ENCODE results near the gene NOTUM.
"Not testable (repeated sequence)": the region's sequence is repeated elsewhere in the genome, so short reads cannot be mapped to it uniquely, and the experiment has no call there.

NOTUM gene

GRCh38 chr17:81996232-81996756 is 35.3 kb upstream of the NOTUM start:
- no peak for DNase-seq

DNA sequence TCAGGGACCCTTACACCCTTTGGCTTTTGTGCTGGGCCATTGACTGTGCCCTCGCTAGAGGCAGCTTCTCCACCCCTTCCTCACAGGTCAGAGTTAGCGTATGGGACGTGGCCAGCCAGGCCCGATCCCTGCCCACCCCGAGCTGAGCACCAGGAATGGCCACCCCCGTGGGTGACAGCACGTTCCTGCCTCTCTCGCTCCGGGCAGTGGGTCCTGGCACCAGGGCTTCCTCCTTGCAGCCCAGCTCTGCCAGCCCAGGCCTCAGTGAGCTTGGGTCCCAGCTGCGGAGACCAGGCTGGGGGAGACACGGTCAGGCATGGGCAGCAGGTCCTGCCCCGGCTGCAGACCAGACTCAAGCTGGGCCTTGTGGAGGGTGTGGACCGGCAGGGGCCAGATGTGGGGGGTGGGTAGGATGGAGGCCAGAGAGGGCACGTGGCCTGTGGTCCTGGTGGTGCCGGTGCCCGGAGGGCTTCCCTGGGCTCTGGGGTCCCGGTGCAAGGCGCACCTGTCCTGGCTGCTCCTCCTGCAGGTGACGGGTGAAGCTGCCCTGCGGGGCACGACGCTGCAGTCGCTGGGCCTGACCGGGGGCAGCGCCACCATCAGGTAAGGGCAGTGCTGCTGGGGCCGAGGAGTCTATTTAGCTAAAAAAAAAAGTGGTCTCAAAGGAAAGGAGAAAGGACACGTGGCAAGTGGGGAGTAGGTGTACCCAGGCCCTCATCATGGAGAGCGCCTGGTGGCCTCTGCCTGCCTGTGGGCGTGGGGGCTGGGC is 34.7 kb upstream of the NOTUM start:
- no peak for DNase-seq

DNA sequence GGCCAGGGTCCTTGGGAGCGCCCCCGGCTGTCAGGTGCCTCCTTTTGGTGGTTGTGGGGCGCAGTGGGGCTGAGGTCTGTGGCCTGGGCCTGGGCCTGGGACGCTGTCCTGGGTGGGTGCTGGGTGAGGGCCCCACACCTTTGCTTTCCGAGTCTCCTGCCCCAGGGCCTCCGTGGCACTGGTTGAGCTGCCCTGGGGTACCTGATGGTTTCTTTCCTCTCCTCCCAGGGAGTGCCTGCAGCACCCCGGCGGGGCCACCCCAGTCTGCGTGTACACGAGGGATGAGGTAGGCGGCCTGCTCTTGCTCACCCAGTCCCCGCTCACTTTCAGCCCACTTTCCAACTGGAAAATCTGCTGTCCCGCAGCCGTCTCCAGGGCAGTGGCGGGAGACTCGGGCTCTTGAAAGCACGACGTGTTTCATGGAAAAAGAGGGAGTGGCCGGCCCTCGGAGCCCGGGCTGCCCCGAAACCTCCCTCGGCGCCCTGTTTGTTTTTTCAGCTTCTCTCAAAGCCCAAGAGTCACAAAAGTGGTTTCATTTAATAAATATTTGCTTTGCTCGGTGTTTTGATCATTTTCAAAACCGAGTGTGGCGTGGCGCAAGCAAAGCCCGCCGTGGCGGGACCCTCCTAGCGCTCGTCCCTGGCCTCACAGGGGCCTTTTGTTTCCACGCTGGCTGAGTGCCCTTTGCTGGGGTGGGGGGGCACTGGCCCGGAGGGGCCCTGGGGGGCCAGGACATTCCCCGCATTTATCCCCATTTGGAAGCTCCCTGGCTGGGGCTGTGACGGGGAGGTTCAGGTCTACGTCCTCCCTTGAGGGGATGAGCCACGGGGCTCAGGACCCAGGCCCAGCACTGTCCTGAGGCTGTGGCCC is 33.8 kb upstream of the NOTUM start:
- DNase-seq, result no peak

DNA sequence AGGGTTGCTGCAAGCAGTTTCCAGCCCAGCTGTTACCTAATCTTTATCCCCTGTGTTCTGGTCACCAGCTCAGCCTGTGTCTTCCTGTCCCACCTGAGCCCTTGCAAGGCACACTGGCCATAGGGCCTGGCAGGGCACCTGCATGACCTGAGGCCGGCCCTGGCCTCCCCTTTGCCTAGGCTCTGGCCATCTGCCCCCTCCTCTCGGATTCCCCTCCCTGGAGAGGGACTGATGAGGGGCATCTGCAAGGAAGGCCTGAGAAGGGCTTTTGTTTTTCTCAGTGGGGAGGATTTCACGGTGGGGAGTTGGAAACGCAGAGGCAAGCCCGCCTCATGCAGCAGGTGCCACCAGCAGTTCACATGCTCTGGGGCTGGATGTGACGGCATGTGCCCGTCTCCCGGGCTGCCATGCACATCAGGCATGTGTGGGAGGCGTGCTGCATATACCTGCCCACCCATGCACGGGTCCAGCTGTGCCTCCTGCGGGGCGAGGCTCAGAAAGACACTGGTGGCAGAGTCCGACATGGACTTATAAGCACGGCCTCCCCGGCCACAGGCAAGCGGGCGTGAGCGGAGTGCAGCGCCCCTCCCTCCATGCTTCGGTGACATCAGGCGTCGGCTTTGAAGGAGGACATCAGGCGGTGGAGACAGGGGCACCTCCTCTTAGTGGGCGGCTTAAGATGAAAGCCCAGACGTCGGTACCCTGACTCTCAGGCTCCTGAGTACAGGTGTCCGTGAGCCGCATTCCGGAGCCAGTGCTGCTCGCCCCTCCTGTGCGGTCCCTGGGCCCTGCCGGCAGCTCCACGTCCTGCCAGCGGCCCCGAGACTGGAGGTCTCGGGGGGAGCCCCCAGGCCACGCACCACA is 33.0 kb upstream of the NOTUM start:
- DNase-seq, result no peak

GRCh38 chr17:81992306-81993102 is 31.5 kb upstream of the NOTUM start:
- DNase-seq, result no peak

DNA sequence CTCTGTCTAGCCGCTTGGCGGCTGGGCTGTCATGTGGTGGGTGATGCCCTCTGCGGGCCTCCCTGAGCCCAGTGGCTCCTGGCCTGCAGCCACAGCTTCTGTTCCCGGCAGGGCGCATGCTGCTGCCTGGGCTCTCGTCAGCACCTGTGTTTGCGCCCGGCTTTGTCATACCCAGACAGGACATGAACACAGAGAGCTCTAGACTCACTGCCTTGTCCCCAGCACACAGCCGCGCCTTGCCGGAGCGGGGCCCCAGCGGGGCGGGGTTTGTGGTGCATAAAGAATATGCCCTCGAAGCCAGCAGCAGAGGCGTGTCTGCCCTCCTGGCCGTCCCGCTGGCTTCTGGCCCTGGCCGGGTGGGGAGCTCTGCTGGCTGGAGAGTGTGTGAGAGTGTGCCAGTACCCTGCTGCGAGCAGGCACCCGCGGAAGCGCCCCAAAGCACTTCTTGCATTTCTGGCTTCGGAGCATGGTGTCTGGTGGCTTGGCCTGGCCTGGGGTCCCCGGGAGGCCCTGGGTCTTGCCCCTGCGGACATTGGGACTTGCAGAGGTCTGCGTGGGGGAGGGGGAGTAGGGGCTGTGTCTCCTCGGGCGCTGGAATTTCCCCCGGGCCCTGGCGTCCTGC is 30.8 kb upstream of the NOTUM start:
- peak; percentile 74 for DNase-seq

DNA sequence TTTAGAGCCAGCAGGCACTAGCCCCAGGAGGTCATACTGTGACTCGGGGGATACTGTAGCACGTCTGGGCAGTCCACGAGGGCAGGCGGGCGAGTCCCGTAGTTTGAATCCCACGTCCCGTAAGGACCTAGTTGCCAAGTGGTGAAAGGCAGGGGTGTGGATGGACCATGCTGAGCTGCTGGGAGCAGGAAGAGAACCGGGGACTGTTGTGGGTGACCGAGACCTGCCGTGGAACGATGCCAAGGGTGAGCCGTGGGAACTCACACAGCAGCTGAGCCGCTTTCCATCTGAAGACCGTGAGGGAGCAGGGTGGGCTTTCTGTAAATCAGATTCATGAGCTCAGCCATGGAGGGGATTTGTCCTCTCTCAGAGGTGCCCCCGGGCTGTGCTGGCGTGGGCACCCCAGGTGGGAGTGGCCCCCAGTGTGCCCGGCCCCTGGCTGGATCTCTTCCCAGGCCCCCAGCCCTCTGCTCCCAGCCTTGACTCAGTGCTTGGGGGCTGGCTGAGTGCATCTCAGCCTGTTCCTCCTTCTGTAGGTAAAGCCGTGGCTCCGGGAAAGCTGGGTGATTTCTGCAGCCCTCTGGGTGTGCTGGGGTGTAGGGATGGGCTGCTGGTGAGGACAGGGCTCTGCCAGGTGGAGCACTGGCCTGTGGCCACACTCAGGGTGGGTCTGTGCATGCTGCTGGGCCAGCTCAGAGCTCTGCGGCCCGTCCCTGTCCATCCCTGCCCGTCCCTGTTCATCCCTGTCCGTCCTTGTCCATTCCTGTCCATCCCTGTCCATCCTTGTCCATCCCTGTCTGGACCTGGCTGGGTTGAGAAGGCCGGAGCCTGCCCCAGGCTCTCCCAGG is 30.1 kb upstream of the NOTUM start:
- DNase-seq, result no peak

DNA sequence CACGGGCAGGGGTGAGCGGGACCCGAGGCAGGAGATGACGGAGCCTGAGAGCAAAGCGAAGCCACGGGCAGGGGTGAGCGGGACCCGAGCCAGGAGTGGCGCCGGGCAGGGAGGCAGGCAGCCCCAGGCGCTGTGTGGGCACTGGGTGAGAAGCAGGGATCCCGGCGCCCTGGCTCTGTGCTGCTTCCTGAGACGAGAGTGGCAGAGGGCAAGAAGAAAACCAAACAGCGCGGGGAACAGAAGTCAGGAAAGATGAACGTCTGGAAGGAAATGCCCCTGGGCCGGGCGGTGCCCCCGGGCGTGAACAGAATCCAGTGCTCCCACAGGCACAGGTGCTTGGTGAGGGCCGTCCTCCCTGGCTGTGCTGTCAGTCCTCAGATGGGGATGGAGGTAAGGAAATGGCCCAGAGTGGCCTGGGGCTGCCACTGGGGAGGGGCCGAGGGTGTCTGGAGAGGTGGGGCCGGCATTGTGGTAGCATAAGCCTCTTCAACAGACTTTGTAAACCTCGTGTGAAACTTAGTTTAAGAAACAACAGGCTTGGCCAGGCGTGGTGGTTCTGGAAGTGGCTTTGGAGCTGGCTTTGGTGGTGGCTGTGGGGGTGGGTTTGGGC is 26.3 kb upstream of the NOTUM start:
- no peak for DNase-seq

GRCh38 chr17:81986606-81987005 is 25.6 kb upstream of the NOTUM start:
- no peak for DNase-seq

GRCh38 chr17:81984773-81985410 is 23.9 kb upstream of the NOTUM start:
- DNase-seq, result no peak

- DNase-seq, result no peak
Observed at GRCh38 chr17:81983639-81984373, 22.8 kb upstream of the NOTUM start.

DNA sequence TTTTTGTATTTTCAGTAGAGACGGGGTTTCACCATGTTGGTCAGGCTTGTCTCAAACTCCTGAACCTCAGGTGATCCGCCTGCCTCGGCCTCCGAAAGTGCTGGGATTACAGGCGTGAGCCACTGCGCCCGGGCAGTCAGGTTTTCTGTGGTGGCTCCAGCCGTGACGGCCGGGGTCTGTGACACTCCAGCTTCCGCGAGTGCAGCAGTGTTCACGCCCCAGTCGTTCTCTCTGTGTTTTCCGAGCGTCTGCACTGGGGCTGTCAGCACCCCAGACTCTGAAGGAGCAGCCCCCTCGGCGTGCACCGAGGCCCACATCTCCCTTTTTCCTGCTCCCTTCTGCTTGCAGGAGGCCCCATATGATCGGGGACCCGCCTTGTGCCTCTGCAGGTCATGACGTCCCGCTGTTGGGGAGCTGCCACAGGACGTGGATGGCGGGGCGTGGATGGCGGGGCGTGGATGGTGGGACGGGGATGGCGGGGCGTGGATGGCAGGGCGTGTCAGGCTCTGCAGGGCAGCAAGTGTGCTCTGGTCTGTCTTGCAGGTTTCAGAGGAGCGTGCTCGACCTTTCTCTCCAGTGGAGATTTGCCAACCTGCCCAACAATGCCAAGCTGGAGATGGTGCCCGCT is 22.1 kb upstream of the NOTUM start:
- DNase-seq, result no peak

DNA sequence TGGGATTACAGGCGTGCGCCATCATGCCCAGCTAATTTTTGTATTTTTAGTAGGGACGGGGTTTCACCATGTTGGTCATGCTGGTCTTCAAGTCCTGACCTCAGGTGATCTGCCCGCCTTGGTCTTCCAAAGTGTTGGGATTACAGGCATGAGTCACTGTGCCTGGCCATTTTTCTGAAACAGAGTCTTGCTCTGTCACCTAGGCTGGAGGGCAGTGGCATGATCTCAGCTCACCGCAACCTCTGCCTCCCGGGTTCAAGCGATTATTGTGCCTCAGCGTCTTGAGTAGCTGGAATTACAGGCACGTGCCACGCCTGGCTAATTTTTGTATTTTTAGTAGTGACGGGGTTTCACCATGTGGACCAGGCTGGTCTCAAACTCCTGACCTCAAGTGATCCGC is 20.5 kb upstream of the NOTUM start:
- DNase-seq, result not testable (repeated sequence)

DNA sequence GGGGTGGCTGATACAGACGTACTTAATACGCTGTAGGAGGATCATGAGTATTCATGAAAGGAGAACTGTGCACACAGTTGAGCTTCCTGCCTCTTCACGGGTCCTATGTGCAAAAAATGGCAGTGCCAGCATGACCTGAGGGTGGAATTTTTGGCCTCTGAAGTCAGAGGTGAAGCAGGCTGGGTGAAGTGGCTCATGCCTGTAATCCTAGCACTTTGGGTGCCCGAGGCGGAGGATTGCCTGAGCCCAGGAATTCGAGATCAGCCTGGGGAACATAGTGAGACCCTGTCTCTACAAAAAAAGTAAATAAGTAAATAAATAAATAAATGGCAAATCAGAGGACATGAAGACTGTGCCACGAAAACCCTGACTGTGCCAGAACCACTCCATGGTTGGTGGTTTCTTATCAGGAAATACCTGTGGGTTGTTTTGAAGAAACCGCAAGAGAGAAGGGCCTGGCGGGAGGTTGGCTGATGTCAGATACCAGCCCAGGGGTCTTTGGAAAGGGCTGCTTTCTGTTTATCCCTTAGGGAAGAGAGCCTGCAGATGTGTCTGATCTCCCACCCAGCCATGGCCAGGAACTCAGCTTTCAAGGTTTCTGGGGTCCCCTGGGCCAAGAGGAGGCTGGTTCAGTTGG is 19.8 kb upstream of the NOTUM start:
- no peak for DNase-seq

GRCh38 chr17:81980122-81980521 is 19.1 kb upstream of the NOTUM start:
- no peak for DNase-seq

DNA sequence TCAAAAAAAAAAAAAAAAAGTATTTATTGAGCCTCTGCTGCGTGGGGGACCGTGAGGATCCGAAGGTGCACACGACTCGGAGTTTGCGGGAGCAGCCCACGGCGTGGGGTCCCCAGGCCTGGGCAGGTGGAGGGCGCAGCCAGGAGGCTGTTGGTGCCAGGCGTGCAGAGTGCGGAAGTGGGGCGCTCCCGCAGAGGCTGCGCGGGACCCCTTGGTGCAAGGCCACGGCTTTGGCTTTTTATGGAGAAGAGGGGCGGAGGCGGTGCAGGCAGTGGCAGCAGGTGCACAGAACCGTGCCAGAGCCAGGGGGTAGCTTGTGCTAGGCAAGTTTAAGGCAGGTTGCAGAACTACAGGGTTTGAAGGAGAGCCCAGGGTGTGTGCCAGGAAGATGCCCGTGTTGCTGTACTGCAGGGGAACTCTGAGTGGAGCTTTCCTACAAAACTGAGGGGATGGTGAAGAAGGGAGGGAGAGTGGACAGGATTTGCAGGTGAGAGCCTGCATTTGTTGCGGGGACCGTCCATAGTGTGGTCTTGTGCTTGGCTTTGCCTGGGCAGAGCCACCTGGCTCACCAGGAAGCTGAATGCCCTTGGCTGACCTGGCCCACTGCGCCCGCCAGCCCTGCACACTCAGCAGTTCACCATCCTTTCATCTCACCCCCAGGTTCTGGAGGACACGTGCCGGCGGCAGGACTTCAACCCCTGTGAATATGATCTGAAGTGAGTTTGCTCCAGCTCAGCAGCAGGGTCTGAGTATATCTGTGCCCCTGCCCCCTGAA is 17.7 kb upstream of the NOTUM start:
- no peak for DNase-seq

- DNase-seq, result peak; percentile 91
Observed at GRCh38 chr17:81977211-81977808, 16.3 kb upstream of the NOTUM start, which contains the start of gene ASPSCR1. Gene ASPSCR1 (plus strand): TSS chr17:81977629. CDS start chr17:81977647, 18 bp downstream.

Measured in midbrain (tissue), 1 donor.